BE2C (cell line): ENCODE measurements around the gene NPTN.

Source experiments
- DNase-seq: peaks from one replicate; pipeline ENCODE4 v3.0.0-alpha.2; 2020
- H3K27me3 ChIP-seq: fragments of 250-450 bp; sonication (Bioruptor Pico); 2 replicates; pipeline ENCODE4 v1.5.1; 2020; ENCODE audit warnings: mild to moderate bottlenecking
- H3K36me3 ChIP-seq: fragments of 250-450 bp; sonication (Bioruptor Pico); 2 replicates; pipeline ENCODE4 v1.5.1; 2020; ENCODE audit warnings: mild to moderate bottlenecking
- H3K4me1 ChIP-seq: fragments of 250-450 bp; sonication (Bioruptor Pico); 2 replicates; pipeline ENCODE4 v1.5.1; 2020
- H3K4me3 ChIP-seq: 2 replicates; pipeline ENCODE4 v1.5.1; 2011; ENCODE audit warnings: low read depth, low read length
- H3K9me3 ChIP-seq: fragments of 250-450 bp; sonication (Bioruptor Pico); 2 replicates; pipeline ENCODE4 v1.5.1; 2020
- CTCF ChIP-seq: IDR thresholded peaks from 2 replicates; pipeline ENCODE4 v1.5.1; 2012; ENCODE audit warnings: mild to moderate bottlenecking, low read depth, low read length

NPTN gene

DNA sequence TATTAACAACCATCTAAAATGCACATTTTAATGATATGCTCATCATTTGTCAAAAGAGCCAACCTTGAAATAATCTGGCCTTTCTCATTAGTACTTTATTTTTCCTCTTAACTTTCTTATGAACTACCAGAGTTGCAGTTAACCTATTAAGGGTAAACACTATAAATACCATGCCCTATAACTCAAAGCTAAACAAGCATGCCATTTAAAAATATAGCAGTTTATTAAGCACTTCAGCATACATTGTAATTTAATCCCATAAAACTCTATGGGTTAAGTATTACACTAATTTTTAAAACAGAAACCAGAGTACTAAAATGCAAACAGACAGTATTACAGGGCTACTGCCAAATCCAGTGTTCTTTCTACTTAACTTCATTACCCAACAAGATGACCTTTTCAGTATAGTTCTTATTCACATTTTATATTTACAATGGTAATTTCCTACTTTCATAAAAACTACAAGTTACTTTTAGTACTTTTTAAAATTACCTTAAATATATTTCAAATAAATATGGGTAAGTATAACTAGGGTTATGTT, 11.8 kb downstream of the NPTN start:
- no peak for DNase-seq
- no peak for TF ChIP-seq CTCF
- H3K4me1 ChIP-seq: no peaks in the 10 kb centered on the region
- H3K36me3 ChIP-seq: no peaks in the 10 kb centered on the region
- no peaks in the 10 kb centered on the region for H3K9me3 ChIP-seq
- no peaks in the 10 kb centered on the region for H3K27me3 ChIP-seq
- H3K4me3 ChIP-seq: no peak overlapping the region

GRCh38 chr15:73620078-73620477, 13.1 kb downstream of the NPTN start:
- H3K36me3 ChIP-seq: no peaks in the 10 kb centered on the region
- no peaks in the 10 kb centered on the region for H3K4me1 ChIP-seq
- TF ChIP-seq CTCF: no peak
- H3K27me3 ChIP-seq: no peaks in the 10 kb centered on the region
- DNase-seq: no peak
- H3K4me3 ChIP-seq: no peak overlapping the region
- H3K9me3 ChIP-seq: no peaks in the 10 kb centered on the region

- no peaks in the 10 kb centered on the region for H3K9me3 ChIP-seq
- no peak for DNase-seq
- no peaks in the 10 kb centered on the region for H3K4me1 ChIP-seq
- TF ChIP-seq CTCF: no peak
- no peaks in the 10 kb centered on the region for H3K27me3 ChIP-seq
- no peaks in the 10 kb centered on the region for H3K36me3 ChIP-seq
- H3K4me3 ChIP-seq: no peak overlapping the region
Observed at GRCh38 chr15:73617913-73618312, 15.3 kb downstream of the NPTN start.

GRCh38 chr15:73617301-73617831, 15.8 kb downstream of the NPTN start:
- Histone ChIP-seq H3K9me3 (no peaks in the 10 kb centered on the region), H3K27me3 (no peaks in the 10 kb centered on the region), H3K36me3 (no peaks in the 10 kb centered on the region), H3K4me3 (no peak overlapping the region), H3K4me1 (no peaks in the 10 kb centered on the region)
- DNase-seq: no peak
- TF ChIP-seq CTCF: no peak

- no peak overlapping the region for H3K4me3 ChIP-seq
- H3K9me3 ChIP-seq: no peaks in the 10 kb centered on the region
- TF ChIP-seq CTCF: no peak
- no peaks in the 10 kb centered on the region for H3K27me3 ChIP-seq
- no peaks in the 10 kb centered on the region for H3K36me3 ChIP-seq
- DNase-seq: no peak
- H3K4me1 ChIP-seq: no peaks in the 10 kb centered on the region
Observed at GRCh38 chr15:73608941-73609340, 24.2 kb downstream of the NPTN start.

DNA sequence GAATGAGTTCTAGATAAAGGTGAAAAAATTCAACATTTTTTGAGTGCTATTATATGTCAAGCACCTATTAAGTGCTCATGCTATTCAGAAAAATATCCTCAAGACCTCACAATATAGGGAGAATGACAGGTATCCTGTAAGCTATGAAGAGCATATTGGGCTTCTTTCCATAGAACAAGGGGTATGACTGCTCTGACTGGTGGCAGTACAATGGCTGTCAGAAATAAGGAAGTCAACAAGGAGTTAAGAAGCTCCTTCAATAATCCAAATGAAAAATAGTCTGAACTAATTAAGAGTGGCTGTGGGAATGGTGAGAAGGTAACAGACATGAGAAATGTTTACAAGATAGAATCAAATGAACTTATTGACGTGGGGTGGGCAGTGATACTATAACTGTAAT, 24.7 kb downstream of the NPTN start:
- H3K27me3 ChIP-seq: no peaks in the 10 kb centered on the region
- H3K4me1 ChIP-seq: no peaks in the 10 kb centered on the region
- no peaks in the 10 kb centered on the region for H3K9me3 ChIP-seq
- no peak for DNase-seq
- no peaks in the 10 kb centered on the region for H3K36me3 ChIP-seq
- no peak for TF ChIP-seq CTCF
- H3K4me3 ChIP-seq: no peak overlapping the region
